Hair follicle dermal papilla cell (primary cell): ENCODE measurements around the gene SLC33A1. TPM values are rescaled to one million over a fixed set of nuclear protein-coding genes. Genes with fewer than 3 reads are reported as not detected.

ENCODE experiments used
- total RNA-seq: library from RNA; depleted of rRNA; stranded (reverse); fragments of >200 nt; gene quantifications from 2 replicates; pipeline ENCODE4 v1.2.3, GENCODE V29; 2012

Gene SLC33A1
- 48.1 and 52.4 TPM in 2 replicates for total RNA-seq

DNA sequence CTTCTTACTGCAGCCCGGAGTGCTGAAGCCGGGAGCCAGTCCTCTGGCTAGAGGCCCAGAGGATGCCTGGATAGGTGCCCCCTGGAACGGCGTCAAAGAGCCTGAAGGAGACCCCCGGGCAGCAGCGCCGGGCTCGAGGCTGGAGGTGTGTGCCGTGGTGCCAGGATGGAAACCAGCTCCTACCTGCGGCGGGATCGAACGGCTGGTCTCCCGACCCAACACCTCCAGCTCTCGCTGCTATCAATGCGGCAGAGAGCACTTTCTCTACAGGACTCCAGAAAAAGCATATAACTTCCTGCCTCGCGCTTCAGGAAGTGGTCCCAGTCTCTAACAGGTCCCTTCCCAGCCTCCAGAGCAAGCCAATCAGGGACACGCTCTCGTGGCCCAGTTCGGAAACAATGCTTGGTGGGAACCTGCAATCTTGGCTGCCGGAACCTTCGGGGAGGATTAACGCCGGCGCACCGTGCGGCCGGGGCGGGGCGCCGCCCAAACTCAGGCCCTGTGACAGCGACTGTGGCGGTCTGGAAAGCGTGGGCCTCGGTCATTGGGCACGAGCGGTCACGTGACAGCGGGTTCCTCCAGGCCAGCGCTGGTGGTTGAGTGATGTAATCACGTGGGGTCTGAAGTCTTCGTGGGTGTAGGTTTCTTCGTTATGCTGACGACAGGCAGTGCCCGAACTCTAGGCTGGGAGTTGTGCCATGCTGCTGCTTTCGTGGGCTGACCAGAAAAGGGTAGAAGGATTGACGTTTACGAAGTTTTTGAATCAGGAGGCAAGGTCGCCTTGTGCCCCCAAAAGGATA is at the start of gene SLC33A1:
Gene SLC33A1, minus strand, starts transcription at position 287 of the 800 bp plus-strand sequence. CDS start 430 bp downstream, outside the sequence.

DNA sequence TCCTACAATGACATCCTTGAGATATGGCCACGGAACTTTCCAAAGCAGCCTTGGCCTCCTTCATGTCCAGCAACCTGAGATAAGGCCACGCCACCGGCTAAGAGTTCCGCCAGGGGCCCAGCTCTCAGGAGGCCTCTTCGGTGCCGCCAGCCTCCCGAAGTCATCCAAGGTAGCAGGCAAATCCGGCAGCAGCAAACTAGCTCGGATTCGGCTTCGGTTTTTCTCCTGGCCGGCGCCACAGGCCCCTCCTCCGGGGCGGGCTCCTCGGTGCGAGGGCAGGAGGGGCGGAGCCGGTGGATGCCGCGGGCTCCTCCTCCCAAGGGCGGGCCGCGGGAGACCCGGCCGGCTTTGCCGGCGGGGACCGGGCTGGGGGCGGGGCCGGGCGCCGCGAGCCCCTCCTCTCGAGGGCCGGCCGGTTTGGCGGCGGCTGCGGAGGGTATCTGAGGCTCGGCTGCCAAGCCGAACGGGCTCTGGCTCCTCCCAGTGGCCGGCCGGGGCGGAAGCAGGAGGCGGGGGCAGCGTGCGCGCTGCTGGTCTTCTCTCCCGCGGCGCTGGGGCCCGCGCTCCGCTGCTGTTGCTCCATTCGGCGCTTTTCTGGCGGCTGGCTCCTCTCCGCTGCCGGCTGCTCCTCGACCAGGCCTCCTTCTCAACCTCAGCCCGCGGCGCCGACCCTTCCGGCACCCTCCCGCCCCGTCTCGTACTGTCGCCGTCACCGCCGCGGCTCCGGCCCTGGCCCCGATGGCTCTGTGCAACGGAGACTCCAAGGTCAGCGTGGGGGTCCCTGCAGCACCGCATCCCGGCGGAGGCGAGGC is 16.1 kb upstream of the SLC33A1 start, which contains the start of gene GMPS:
Gene GMPS, plus strand, starts transcription at position 518 of the 812 bp plus-strand sequence. Its CDS starts 221 bp downstream, at position 739.

DNA sequence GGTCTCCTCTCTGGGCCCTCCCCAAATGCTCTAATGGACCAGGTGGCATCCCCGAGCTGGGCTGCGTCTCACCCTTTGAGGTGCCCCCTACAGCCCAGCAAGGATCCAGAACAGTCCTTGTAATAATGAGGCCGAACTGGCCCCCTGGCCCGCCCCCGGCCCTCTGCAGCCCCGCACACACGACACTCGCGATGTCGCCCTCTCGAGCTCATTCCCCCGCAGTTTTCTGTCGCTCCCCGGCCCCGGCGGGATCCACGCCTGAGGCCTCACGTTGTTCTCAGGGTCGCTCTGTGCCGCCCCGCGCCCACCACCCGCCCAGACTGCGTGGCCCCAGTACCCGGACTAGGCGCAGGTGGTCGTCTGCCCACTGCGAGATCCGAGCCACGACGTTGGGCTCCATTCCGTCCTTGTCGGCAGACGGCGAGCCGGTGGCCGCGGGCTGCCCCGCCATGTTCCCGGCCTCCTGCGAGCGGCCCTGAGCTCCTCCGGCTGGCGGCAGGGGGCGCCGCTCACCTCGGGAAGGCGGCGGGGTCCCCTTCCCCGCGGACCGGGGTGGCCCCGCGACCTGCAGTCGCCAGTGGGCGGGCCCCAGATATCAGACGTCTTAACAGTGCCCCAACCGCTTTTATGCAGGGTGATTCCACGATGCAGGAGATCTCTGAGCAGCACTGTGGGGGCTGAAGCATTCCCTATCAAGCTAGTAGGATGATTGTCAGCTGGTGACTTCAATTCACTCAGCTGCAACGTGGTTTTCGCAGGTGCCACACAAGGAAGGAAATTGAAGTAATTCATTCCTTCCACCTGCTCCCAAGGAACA is 48.2 kb downstream of the SLC33A1 start, which contains the start of gene C3orf33:
Gene C3orf33, minus strand, starts transcription at position 477 of the 817 bp plus-strand sequence. Its CDS starts 26 bp downstream, at position 451.

Other genes with a start within 250 kb of the SLC33A1 start
- 0.32 TPM in 1 of 2 replicates, not detected in the other for gene PLCH1, start 109.4 kb downstream of the SLC33A1 start, total RNA-seq
- 2.4 TPM in 2 replicates for gene C3orf33, start 48.1 kb downstream of the SLC33A1 start, total RNA-seq
- 35.5 and 38.5 TPM in 2 replicates for gene GMPS, start 16.2 kb upstream of the SLC33A1 start, total RNA-seq